NAMALWA (cell line): Measurements from ENCODE around the gene TTC36.
A peak's percentile ranks its signal among the peaks of the same experiment; 100 is the strongest.
"Not testable (repeated sequence)": the region's sequence is repeated elsewhere in the genome, so short reads cannot be mapped to it uniquely, and the experiment has no call there.

ENCODE experiments used
- DNase-seq: peaks from one replicate; pipeline ENCODE4 v3.0.0-alpha.2; 2015; ENCODE audit warnings: low spot score

The TTC36 gene

GRCh38 chr11:118532091-118532490 is 4.8 kb downstream of the TTC36 start:
- no peak for DNase-seq

- DNase-seq: no peak
Observed at GRCh38 chr11:118532852-118533768, 5.8 kb downstream of the TTC36 start.

GRCh38 chr11:118533769-118534729 is 6.8 kb downstream of the TTC36 start:
- DNase-seq: no peak

GRCh38 chr11:118535261-118535660 is 8.0 kb downstream of the TTC36 start:
- no peak for DNase-seq

- DNase-seq: no peak
Observed at GRCh38 chr11:118536726-118537125, 9.5 kb downstream of the TTC36 start.

- DNase-seq: no peak
Observed at GRCh38 chr11:118537409-118537980, 10.2 kb downstream of the TTC36 start.

- no peak for DNase-seq
Observed at GRCh38 chr11:118544010-118544646, 16.9 kb downstream of the TTC36 start.

GRCh38 chr11:118544647-118545010 is 17.4 kb downstream of the TTC36 start:
- no peak for DNase-seq

GRCh38 chr11:118545533-118545932 is 18.3 kb downstream of the TTC36 start:
- DNase-seq: no peak

- no peak for DNase-seq
Observed at GRCh38 chr11:118547132-118547531, 19.9 kb downstream of the TTC36 start.

GRCh38 chr11:118552341-118552740 is 25.1 kb downstream of the TTC36 start:
- DNase-seq: no peak

GRCh38 chr11:118560806-118561205 is 33.5 kb downstream of the TTC36 start:
- DNase-seq: no peak

- DNase-seq: no peak
Observed at GRCh38 chr11:118565051-118565450, 37.8 kb downstream of the TTC36 start.

- no peak for DNase-seq
Observed at GRCh38 chr11:118569670-118570069, 42.4 kb downstream of the TTC36 start.

- no peak for DNase-seq
Observed at GRCh38 chr11:118570787-118571186, 43.5 kb downstream of the TTC36 start.

GRCh38 chr11:118571701-118572060 is 44.4 kb downstream of the TTC36 start:
- peak; percentile 16 for DNase-seq

- DNase-seq: peak; percentile 88
Observed at GRCh38 chr11:118572061-118572980, 45.0 kb downstream of the TTC36 start, which contains the start of gene ARCN1. ARCN1 (plus strand) TSS chr11:118572409; CDS start chr11:118572548, 139 bp downstream.

GRCh38 chr11:118572981-118573550 is 45.8 kb downstream of the TTC36 start:
- DNase-seq: peak; percentile 63

- no peak for DNase-seq
Observed at GRCh38 chr11:118574636-118575035, 47.4 kb downstream of the TTC36 start.

- DNase-seq: not testable (repeated sequence)
Observed at GRCh38 chr11:118577995-118578394, 50.7 kb downstream of the TTC36 start.
